ENCODE results near the gene STXBP6.
"Not testable (repeated sequence)": the region's sequence is repeated elsewhere in the genome, so short reads cannot be mapped to it uniquely, and the experiment has no call there.

The STXBP6 gene

GRCh38 chr14:24971255-24971654, 78.7 kb downstream of the STXBP6 start:
- no peak for TF ChIP-seq CTCF (IDR thresholded peaks at IDR 0.05; ENCODE audit: low read depth, low read length, missing control alignments)
- DNase-seq (ENCODE audit: low read depth), result no peak
- no peak overlapping the region for H3K4me3 ChIP-seq (ENCODE audit: low read depth, low read length)

- H3K4me3 ChIP-seq (ENCODE audit: low read depth, low read length), result no peak overlapping the region
- no peak for DNase-seq (ENCODE audit: low read depth)
- no peak for TF ChIP-seq CTCF (IDR thresholded peaks at IDR 0.05; ENCODE audit: low read depth, low read length, missing control alignments)
Observed at GRCh38 chr14:24966579-24966964, 83.4 kb downstream of the STXBP6 start.

- H3K4me3 ChIP-seq (ENCODE audit: low read depth, low read length), result no peak overlapping the region
- no peak for TF ChIP-seq CTCF (IDR thresholded peaks at IDR 0.05; ENCODE audit: low read depth, low read length, missing control alignments)
- DNase-seq (ENCODE audit: low read depth), result no peak
Observed at GRCh38 chr14:24965934-24966578, 83.9 kb downstream of the STXBP6 start.

GRCh38 chr14:24965578-24965933, 84.4 kb downstream of the STXBP6 start:
- no peak for DNase-seq (ENCODE audit: low read depth)
- H3K4me3 ChIP-seq (ENCODE audit: low read depth, low read length), result no peak overlapping the region
- no peak for TF ChIP-seq CTCF (IDR thresholded peaks at IDR 0.05; ENCODE audit: low read depth, low read length, missing control alignments)

GRCh38 chr14:24964591-24964990, 85.4 kb downstream of the STXBP6 start:
- no peak for DNase-seq (ENCODE audit: low read depth)
- H3K4me3 ChIP-seq (ENCODE audit: low read depth, low read length), result no peak overlapping the region
- TF ChIP-seq CTCF (IDR thresholded peaks at IDR 0.05; ENCODE audit: low read depth, low read length, missing control alignments), result no peak

GRCh38 chr14:24964048-24964447, 85.9 kb downstream of the STXBP6 start:
- DNase-seq (ENCODE audit: low read depth), result no peak
- H3K4me3 ChIP-seq (ENCODE audit: low read depth, low read length), result no peak overlapping the region
- no peak for TF ChIP-seq CTCF (IDR thresholded peaks at IDR 0.05; ENCODE audit: low read depth, low read length, missing control alignments)

- not testable (repeated sequence) for H3K4me3 ChIP-seq (ENCODE audit: low read depth, low read length)
Observed at GRCh38 chr14:24962118-24962517, 87.8 kb downstream of the STXBP6 start.

More at GRCh38 chr14:24962118-24962517, 87.8 kb downstream of the STXBP6 start:
- not testable (repeated sequence) for DNase-seq (ENCODE audit: low read depth)

All from GM12864 (cell line).